ENCODE measurements around the gene GAA.

DNA sequence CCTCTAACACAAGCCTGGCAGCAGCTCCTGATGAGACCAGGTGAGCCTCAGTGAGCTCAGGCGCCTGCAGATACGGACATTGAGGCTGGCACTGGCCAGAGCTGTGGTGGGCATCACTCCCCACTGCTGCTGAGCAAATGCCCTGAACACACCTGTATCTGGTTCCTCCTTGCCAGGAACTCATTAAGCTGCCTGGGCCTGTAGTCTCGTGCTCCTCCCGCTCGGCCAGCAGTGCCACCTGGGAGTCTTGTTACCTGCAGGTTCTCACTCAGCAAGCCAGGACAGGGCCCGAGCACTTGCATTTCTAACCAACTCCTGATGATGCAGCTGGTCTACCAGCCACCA lies 32.2 kb downstream of the GAA start:
- TF ChIP-seq, protein P1, sequence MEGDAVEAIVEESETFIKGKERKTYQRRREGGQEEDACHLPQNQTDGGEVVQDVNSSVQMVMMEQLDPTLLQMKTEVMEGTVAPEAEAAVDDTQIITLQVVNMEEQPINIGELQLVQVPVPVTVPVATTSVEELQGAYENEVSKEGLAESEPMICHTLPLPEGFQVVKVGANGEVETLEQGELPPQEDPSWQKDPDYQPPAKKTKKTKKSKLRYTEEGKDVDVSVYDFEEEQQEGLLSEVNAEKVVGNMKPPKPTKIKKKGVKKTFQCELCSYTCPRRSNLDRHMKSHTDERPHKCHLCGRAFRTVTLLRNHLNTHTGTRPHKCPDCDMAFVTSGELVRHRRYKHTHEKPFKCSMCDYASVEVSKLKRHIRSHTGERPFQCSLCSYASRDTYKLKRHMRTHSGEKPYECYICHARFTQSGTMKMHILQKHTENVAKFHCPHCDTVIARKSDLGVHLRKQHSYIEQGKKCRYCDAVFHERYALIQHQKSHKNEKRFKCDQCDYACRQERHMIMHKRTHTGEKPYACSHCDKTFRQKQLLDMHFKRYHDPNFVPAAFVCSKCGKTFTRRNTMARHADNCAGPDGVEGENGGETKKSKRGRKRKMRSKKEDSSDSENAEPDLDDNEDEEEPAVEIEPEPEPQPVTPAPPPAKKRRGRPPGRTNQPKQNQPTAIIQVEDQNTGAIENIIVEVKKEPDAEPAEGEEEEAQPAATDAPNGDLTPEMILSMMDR (IDR thresholded peaks at IDR 0.05), result no peak
- TF ChIP-seq SIN3A (IDR thresholded peaks at IDR 0.05; ENCODE audit: borderline replicate concordance, insufficient read depth, low read depth, low read length) (no peak), POLR2AphosphoS5 (IDR thresholded peaks at IDR 0.05; ENCODE audit: low read depth, low read length) (no peak)
- TF ChIP-seq, protein P2, sequence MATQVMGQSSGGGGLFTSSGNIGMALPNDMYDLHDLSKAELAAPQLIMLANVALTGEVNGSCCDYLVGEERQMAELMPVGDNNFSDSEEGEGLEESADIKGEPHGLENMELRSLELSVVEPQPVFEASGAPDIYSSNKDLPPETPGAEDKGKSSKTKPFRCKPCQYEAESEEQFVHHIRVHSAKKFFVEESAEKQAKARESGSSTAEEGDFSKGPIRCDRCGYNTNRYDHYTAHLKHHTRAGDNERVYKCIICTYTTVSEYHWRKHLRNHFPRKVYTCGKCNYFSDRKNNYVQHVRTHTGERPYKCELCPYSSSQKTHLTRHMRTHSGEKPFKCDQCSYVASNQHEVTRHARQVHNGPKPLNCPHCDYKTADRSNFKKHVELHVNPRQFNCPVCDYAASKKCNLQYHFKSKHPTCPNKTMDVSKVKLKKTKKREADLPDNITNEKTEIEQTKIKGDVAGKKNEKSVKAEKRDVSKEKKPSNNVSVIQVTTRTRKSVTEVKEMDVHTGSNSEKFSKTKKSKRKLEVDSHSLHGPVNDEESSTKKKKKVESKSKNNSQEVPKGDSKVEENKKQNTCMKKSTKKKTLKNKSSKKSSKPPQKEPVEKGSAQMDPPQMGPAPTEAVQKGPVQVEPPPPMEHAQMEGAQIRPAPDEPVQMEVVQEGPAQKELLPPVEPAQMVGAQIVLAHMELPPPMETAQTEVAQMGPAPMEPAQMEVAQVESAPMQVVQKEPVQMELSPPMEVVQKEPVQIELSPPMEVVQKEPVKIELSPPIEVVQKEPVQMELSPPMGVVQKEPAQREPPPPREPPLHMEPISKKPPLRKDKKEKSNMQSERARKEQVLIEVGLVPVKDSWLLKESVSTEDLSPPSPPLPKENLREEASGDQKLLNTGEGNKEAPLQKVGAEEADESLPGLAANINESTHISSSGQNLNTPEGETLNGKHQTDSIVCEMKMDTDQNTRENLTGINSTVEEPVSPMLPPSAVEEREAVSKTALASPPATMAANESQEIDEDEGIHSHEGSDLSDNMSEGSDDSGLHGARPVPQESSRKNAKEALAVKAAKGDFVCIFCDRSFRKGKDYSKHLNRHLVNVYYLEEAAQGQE (IDR thresholded peaks at IDR 0.05; ENCODE audit: insufficient read depth in 1 of 2, low read depth in 2 of 2, low read length in 1 of 2), result no peak

Measured in Panc1 (cell line).